GM19238 (cell line): Measurements from ENCODE around the gene SMARCAL1.

Experiments used
- DNase-seq: peaks from one replicate; pipeline ENCODE4 v3.0.0; 2011; ENCODE audit warnings: low spot score; ENCODE audit not compliant: insufficient read length

Gene SMARCAL1

DNA sequence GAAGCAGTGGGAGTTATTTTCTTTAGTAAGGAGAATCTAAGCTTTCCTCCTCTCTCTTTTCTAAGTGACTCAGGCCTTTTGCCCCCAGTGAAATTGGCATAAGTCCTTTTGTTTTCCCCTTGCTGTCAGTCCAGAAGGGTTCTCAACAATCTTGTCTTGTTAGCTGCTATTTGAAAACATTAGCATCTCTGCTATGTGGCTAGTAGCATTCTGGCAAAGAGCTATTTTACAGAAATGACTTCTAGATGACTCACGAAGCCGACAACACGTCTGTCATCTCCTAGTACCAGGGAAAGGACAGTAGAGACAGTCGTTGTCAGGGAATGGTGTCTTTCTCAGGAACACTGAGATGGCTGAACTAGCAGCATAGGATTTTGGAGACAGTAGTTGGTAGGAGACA is 14.7 kb downstream of the SMARCAL1 start:
- DNase-seq: no peak

DNA sequence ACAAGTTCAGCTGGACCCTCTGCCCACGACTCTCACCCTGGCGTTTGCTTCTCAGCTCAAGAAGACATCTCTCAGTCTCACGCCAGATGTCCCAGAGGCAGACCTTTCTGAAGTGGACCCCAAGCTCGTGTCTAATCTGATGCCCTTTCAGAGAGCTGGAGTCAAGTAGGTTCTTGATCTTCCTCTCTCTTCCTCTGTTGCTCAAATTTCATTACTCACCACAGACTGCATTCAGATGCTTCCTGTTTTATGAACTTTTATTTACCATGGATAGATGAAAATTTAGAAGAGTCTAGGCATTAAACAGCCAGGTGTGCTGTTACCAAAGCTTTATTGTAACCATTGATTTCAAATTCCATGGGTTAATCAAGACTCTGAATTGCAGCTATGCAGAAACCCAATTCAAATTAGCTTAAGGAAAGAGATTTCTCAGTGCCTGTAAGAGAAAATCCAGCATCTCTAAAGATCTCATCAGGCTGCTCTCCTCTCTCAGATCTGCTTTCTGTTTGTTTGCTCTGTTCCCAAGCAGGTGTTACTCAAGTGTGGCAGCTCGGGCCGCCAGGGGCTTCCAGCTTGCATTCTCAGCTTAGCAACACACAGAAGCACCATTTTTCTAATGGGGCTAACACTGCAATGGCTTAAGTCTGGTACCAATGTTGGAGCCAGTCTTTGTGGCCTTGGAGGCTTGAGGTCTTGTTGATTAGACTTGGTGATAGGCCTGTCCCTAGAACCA is 16.5 kb downstream of the SMARCAL1 start:
- DNase-seq: no peak

DNA sequence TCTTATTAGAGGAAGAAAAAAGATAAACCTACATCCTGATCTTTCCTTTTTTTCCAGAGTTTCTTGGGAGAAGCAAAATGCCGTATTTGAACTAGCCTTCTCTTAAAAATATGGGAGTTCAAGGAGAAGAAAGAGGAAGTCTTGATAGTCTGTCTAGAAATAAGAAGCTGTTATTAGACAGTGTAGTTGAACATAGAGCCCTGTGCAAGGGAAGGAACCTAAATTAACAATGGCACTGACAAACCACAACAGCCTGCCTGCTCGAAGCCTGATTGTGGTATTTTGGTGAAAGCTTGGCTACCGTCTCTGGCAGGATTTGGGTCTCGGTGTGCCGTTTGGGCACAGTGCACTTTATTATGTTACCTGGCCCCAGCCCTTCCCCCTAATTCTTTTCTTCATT is 17.1 kb downstream of the SMARCAL1 start:
- DNase-seq: no peak

DNA sequence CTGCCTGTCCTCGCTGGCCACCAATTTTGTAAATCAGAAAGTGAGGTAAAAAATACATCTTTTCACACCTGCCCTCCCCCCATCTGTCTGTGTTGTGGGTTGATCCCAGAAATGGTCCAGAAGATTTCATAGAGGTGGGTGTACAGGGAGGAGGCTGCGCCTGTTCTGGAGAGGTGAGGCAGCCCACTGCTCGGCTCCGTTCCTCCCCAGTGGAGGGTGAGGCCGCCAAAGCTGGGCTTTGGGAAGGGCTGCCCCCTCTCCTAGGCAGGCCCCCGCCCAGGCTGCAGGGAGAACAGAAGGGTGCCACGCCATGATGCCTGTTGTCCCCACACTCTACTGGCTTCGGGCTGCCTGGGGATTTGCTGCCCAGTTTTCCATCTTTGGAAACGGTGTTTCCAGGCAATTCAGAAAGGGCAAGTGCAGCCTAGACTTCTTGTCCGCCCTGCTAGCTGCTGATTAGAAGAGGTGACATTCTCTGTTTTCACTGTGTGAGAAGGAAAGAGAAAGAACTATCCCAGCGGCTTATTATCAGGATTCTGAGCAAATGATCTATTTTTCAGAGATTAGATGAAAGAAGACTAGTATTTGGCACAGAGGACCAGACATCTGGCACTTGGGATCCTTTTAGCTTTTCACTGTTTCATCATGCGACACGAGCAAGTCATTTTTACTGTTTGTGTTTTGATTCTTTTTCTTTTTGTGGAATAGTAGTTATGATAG is 18.7 kb downstream of the SMARCAL1 start:
- no peak for DNase-seq

DNA sequence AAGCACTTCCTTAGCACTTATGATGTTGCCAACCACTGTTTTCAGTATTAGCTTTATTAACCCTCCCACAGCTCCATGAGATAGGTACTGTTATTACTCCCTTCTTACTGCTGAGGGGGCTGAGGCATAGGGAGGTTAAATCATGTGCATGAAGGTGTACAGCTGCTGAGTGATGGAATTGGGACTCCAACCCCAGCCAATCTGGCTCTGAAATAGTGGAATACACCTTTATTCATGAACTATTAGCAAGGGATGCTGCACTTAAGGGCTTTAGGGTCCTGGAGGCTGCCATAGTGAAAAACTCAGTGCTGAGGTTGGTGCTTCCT is 19.2 kb downstream of the SMARCAL1 start:
- no peak for DNase-seq

DNA sequence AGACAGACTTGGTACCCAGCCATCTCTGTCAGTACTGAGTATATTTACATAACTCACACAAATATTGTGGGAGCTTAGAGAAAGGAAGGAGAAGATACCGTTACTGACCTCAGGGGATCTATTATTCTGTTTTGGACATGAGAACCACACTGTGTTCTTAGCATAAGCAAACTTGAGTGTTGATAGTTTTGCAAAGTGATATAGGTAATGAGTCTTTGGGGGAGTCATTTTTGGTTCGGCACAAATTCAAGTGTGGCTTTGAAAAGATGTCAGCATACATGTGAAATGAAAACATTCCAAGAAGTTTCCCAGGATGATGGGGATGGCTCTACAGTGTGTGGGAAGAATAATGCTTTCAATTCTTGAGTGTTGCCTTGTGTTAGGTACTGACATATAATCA is 24.1 kb downstream of the SMARCAL1 start:
- no peak for DNase-seq

DNA sequence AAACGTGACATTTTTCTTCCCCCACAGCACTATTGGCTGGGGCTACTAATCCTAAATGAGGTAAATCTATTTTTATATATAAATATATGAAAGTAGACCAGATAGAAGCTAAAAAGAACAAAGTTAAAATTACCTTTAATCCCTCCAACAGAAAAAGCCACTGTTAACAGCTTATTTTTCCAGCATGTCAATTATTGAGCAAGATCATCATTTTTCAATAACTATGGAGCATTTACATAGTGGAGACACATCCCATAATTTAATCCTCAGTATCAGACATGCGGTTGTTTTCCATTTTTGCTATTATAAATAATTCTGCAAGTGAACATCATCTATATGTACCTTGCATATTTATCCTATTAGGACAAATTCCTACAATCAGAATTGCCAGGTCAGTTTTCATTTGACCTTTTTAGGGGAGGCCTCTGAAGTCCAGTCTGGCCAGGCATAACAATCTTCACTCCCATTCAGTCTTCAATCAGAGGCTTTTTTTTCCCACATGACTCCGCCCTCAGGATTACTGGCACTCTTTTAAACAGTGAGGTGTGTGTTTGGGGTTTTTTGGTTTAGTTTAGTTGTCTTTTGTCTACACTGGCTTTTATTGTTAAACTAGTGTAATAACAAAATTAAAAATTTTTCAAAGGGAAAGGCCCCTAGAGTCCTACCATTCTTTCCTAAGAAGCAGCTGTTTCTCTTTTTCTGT is 29.2 kb downstream of the SMARCAL1 start:
- DNase-seq: no peak

DNA sequence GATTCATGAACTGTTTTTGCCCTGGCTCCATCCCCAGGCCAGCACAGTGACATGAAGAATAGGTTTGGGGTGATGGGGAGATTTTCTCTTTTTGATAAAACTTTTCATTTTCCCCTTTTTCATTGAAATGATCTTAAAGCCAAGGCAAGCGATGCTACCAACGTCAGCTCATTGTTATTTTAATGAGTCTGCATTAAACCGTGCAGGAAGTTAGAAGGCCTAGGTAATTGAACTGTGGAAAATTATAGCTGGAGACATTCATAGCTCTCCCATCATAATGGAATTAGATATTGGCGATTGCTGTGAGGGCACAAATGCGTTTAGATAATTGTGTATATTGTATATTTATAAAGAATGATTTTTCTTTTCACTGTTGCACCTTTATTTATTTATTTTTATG is 33.2 kb downstream of the SMARCAL1 start:
- no peak for DNase-seq

DNA sequence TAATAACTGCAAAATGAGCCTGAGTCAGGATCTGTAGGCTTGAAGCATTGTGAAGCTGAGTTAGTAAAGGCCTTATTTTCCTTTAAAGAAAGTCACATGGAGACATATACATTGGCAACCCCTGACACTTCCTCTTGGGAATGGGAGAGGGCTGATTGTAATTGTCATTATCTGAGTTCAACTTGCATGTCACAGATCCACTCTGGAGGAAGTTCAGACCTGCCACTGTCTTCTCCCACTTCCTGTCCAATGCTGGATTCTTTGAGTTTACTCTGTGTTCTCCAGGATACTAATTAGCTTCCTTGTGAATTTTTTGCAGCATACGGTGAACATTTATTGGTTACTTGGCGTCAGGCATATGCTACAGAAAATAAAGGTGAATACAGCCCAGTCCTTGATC is 34.1 kb downstream of the SMARCAL1 start:
- DNase-seq: no peak

DNA sequence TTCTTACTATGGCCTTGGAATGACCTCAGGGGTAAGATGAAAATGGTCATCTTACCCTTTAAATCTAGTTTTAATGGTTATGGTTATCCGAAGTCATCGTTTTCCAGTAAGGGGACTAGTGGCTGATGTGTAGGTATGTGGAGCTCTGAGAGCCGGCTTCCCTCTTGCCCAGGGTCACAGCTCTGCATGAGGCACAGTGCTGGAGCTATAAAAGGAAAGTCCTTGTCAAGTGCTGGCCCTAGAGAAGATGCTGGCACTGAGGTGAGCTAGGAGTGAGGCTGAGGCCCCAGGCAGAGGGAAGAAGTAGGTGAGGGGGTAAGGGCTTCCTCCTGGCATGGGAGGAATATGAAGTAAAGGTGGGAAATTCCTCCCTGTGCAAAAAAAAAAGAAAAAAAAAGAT is 35.0 kb downstream of the SMARCAL1 start:
- no peak for DNase-seq

DNA sequence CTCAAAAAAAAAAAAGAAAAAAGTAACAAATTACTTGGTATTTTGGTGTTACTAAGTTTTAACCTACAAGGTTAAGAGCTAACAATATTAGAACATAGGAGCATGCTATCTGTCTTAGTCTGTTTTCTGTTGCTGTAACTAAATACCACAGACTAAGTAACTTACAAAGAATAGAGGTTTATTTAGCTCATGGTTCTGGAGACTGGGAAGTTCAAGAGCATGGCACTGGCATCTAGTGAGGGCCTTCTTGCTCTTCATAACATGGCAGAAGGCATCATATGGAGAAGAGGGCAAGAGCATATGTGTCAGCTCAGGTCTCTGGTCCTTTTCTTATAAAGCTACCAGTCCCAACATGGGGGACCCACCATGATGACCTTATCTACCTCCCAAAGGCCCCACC is 36.5 kb downstream of the SMARCAL1 start:
- no peak for DNase-seq

DNA sequence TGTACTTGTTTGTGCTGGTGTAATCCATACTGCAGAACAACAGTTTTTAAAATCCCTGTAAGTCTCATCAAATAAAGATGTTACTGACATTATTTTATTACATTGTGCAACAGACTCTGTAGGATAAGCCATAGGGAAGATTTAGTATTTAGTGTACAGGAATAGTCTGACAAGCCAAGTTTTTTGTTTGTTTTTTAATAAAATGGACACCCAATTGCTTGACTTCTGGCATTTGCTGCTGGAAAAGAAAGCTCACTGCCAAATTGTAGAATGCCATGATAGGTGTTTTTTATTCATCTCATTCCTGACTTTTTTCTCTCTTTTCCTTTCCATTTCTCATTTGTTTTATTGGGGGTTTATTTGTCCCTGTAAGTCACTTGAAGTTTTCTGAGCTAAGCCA is 38.1 kb downstream of the SMARCAL1 start:
- DNase-seq: no peak

DNA sequence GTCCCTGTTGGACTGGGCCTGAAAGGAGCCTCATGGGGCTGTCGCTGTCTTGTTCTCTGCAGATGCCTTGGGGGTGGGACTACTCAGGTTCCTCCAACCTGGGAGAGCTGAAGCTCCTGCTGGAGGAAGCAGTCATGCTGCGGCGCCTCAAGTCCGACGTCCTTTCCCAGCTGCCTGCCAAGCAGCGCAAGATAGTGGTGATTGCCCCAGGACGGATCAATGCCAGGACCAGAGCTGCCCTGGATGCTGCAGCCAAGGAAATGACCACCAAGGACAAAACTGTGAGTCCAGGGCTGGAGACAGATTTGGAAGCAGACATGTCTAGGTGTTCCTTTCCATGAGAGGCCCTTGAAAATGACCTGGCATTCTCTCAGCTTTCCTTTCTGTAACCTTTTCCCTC is 38.5 kb downstream of the SMARCAL1 start:
- no peak for DNase-seq

DNA sequence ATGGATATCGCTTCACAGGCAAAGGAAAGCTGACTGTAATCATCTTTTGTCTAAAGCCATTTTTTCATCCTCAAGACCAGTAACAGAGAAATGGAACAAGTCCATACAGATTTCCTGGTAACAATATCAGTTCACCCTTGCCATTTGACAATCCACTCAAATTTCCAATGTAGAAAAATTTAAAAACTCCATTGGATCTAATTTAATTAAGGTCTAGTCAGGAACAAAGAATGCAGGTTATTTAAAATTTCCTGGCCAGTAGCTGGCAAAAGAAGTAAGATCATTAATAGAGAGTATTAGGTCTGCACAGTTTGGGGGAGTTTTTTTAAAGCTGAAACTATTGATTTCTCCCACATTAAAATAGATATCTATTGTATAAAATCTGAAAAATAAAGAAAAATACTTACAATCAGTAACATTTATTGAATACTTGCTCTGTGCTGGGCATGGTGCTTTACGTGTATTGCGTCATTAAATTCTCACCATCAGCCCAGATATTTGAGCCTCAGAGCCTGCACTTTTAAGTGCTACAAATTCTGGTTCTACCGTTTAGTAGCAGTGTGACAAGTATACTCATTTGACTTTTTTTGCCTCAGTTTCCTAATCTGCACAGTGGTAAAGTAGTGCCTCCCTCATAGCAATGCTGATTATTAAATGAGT is 41.8 kb downstream of the SMARCAL1 start:
- DNase-seq: no peak

DNA sequence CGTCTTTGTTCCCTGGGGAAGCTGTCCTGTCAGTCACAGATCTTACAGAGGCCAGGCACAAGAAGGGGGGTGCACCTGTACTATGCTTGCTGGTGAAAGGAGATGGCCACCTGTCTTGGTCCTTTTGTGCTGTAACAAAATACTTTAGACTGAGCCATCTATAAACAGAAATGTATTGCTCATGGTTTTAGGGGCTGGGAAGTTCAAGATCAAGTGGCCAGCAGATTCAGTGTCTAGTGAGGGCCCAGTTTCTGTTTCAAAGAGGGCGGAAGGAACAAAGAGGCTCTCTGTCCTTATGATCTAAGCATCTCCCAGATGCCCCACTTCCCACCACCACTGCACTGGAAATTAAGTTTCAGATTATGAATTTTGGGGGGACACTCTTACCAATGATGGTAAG is 50.9 kb downstream of the SMARCAL1 start:
- no peak for DNase-seq

DNA sequence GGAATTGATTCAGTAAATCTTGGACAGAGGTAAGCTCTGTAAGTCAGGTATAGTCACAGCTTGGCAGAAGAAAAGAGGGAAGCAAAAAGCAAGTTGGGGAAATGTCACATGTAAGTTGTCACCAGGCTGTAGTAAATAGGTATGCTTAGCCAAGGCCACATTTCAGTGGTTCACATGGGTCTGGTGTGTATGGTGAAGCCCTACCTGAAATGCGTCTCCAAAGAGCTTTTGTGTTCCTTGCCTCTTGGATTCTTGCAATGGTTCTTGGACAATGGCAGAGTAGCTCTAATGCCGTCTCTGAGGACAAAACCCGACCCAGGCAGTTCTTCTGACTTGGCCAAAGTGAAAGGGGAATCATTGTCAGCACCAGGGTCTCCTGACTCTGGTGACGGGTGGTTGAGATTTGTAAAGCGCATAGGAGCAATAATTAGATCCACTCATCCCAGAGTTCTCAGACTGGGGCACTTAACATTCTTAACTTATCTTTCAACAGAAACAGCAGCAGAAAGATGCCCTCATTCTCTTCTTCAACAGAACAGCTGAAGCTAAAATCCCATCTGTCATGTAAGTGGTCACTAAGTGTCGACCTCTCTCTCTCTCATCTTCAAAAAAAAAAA is 51.9 kb downstream of the SMARCAL1 start:
- no peak for DNase-seq

DNA sequence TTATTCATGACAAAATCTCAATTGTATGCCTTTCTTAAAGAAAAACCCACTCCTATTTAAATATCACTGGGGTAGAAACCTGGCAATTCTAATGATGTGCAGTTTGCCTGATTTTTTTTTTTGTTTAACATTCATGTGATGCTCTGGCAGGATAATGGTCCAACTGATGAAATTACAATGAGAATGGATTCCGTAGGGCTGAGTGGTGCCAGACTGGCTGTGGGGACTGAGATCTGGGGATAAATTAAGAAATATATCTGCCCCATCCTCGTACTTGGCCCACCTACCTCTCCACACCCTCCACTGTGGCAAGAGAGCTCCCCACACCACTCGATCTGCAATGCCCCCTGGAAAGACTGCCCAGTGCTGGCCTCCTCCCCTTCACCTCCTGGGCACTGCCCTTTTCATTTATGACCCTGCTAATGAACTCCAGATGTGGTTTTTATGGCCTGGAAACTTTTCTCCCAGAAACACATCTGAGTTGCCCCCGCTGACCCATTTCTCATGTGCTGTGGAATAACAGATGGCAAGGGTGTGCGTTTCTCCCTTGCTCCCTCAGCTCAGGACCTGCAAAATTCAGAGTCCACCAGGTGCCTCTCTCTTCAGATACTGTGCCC is 53.4 kb downstream of the SMARCAL1 start:
- no peak for DNase-seq

DNA sequence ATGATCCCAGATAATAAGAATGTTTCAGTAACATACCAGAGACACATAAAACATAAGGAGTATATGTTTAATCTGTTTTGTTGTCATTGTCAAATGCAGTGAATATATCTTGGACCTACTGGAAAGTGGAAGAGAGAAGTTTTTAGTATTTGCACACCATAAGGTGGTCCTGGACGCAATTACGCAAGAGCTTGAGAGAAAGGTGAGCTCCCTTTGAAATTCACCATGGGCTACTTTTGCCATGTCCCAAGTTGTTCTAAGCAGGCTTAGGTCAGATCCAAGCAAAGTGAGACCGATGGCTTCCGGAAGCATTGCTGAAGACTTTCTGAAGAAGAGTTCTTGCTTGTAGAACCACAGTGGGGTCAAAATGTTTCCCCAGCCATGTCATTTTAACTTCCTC is 55.6 kb downstream of the SMARCAL1 start:
- no peak for DNase-seq

DNA sequence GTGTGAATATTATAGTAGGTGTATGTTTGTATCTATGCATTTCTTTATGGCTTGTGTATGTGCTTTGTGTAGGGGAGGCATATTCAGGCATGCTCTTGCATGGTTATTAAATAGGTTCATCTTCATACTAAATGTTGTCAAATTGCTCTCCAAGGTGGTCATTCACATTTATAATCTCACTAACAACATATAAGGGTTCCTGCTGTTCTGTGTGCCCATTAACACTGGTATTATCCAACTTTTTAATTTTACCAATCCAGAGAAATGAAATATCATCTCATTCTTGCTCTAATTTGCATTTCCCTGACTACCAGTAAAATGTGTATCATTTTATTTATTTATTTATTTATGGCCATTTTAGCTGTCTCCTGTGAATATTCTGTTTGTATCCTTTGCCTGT is 57.4 kb downstream of the SMARCAL1 start:
- DNase-seq: no peak

DNA sequence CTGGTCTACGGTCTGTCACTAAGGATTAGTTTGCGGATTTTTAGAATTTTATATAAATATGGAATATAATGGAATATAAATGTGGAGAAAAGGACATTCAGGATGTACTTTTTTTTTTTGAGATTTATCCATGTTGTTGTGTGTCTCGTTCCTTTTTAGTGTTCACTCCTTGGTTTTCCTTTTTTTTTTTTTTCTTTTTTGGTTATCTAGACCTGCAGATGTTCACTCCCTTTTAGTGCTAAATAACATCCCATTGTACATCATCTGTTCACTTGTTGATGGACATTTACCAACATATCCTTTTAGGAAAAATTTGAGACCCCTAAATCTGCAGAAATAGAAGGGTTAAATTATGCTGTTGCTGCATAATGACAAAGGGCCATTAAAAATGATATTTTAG is 60.9 kb downstream of the SMARCAL1 start:
- no peak for DNase-seq

DNA sequence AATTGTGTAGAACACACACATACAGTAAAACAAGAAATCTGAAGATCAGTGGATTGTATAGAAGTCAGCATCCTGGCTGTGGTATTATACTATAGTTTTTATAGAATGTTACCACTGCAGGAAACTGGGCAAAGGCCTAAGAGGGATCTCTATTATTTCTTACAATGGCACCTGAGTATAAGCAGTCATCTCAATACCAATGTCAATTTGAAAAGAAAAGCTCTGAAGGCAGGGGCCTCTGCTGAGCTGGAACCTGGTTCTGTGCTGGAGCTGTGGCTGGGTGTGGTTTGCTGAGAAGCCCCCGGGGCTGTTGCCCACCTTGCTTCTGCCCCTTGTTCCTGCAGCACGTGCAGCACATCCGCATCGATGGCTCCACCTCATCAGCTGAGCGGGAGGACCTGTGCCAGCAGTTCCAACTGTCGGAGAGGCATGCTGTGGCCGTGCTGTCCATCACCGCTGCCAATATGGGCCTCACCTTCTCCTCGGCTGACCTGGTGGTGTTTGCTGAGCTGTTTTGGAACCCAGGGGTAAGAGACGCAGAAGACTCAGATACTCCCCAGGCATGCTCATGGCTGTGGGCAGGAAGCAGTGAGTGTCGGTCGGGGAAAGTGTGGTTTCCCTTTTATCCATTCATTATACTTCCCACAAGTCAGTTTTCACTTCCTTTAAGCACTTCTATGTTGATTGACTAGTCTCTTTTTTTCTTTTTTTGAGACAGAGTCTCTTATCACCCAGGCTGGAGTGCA is 62.8 kb downstream of the SMARCAL1 start:
- peak; percentile 23 for DNase-seq
